GM12874 (cell line): ENCODE results near the gene TACR1.

Source experiments
- CTCF ChIP-seq: IDR thresholded peaks from 2 replicates; pipeline ENCODE4 v1.5.1; 2011; ENCODE audit warnings: low read depth, mild to moderate bottlenecking, control low read depth, low read length, moderate library complexity; ENCODE audit not compliant: insufficient read depth

The TACR1 gene

GRCh38 chr2:75208738-75209137 is 9.4 kb upstream of the TACR1 start:
- no peak for TF ChIP-seq CTCF

- no peak for TF ChIP-seq CTCF
Observed at GRCh38 chr2:75204833-75205232, 5.5 kb upstream of the TACR1 start.

GRCh38 chr2:75202359-75202758 is 3.0 kb upstream of the TACR1 start:
- TF ChIP-seq CTCF = no peak

GRCh38 chr2:75200140-75201096 is 1.1 kb upstream of the TACR1 start:
- no peak for TF ChIP-seq CTCF

GRCh38 chr2:75195076-75195691 is 4.1 kb downstream of the TACR1 start:
- TF ChIP-seq CTCF = no peak

GRCh38 chr2:75194184-75194868 is 5.0 kb downstream of the TACR1 start:
- no peak for TF ChIP-seq CTCF

GRCh38 chr2:75192496-75192895 is 6.8 kb downstream of the TACR1 start:
- no peak for TF ChIP-seq CTCF
